Putamen (tissue), 1 donor: ENCODE data around the gene VWF.
"Not testable (repeated sequence)": the region's sequence is repeated elsewhere in the genome, so short reads cannot be mapped to it uniquely, and the experiment has no call there.

Experiments
- DNase-seq: peaks from one replicate; pipeline ENCODE4 v3.0.0-alpha.2; 2016; ENCODE audit warnings: low spot score

Gene VWF

GRCh38 chr12:6032726-6033125, 91.7 kb downstream of the VWF start:
- DNase-seq = no peak

DNA sequence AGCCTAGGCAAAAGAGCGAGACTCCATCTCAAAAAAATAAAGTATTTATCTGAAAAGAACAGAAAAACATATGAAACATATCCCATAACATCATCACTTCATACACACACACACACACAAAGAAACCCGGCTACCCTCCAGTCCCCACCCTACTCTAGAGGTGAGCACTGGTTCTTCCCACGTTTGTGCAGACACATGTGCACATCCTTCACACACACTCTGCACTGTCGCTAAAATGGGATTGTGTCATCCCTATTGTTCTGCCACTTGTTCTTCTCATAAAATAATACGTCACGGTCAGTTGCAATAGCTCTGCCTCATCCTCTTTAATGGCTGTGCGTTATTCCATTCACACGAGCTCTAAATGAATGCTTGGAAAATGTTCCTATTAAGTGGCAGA, 93.5 kb downstream of the VWF start:
- DNase-seq = no peak

- DNase-seq = no peak
These were observed 94.4 kb downstream of the VWF start for GRCh38 chr12:6030081-6030480.

DNA sequence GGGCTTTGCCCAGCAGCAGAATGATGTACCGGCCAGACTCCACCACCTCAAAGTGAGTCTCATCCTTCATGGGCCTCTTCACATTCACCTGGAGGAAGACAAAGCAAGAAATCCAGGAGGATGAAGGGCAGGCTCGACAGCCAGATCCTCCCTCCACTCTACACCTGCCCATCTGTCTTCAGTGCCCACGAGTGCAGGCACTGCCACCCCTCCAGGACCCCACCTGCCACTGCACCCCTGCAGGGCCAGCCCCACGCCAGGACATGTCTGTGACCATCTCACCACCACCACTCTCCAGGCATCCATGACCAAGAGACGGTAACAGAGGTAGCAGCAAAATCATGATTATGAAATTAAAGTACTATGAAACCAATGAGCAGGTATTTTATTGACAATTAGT, 95.1 kb downstream of the VWF start:
- DNase-seq = no peak

DNA sequence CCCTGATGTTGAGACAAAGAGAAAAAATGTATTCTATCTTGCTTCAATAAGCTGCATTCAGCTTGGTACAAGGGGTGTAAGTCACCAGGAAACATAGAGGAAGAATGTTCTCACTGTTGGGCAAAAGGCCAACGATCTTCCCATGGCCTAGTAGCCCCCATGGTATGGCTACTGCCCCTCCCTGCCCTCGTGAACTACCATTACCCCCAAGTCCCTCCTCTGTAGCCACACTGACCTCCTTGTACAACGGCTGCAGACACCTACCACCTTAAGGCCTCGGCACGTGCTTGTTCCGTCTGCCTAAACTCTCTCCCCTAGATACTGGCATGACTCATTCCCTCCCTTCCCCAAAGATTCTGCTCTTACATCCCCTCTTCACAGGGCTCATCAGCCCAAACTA, 97.5 kb downstream of the VWF start:
- no peak for DNase-seq

GRCh38 chr12:6025703-6026298, 98.7 kb downstream of the VWF start:
- DNase-seq = not testable (repeated sequence)

DNA sequence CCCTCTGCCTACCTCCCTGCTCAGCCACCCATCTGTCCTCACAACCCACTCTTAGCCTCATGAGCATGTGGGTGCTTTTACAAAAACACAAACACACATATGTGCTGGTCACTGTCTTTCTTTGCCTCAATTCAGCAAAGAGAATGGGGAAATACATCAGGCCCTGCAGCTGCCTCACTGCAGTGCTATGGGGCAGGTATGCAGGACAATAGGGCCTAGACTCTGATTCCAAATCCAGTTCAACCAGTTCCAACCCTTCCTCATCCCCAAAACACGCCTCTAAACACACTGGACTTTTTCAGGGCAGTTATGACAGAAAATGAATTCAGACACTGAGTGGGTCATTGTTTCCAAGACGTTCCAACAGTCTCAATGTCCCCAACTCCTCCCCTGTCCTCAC, 100.4 kb downstream of the VWF start:
- DNase-seq = not testable (repeated sequence)

DNA sequence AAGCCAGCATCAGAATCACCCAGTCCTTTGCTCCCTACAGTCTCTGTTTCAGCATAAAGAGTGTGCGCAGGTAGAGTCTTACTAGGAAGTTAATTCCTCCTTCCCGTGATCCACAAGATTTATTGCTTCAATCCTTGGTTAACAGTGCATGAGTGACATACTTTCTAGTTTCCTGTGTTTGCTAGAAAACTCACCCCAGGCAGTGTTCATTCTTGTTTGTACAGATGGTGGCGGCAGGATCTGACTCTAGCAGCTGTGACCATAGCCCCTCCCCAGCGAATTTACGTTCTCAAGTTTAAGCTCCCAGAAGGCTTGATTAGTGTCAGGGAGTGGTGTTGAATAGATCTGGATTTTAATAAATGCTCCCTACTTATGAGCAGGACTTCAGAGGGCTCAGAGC, 103.5 kb downstream of the VWF start:
- no peak for DNase-seq

- not testable (repeated sequence) for DNase-seq
These were observed 104.0 kb downstream of the VWF start for GRCh38 chr12:6020511-6020910.

- DNase-seq = not testable (repeated sequence)
These were observed 105.2 kb downstream of the VWF start for GRCh38 chr12:6019256-6019655.

DNA sequence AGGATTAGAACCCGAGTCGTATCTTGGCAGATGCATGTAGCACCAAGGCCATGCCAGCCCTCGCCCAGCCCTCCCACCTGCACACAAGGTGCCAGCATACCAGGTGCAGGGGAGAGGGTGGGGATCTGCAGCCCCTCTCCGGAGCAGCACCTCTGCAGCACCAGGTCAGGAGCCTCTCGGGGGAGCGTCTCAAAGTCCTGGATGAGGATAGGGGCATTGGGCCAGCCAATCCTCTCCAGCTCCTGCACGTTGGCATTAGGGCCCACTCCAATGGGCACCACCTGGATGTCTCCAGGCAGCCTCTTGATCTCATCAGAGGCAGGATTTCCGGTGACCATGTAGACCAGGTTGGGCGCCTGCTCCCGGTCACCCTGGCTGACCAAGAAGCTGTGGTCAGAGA, 106.2 kb downstream of the VWF start:
- no peak for DNase-seq

- no peak for DNase-seq
These were observed 107.7 kb downstream of the VWF start for GRCh38 chr12:6016756-6017155.

GRCh38 chr12:6016004-6016403, 108.5 kb downstream of the VWF start:
- not testable (repeated sequence) for DNase-seq

- not testable (repeated sequence) for DNase-seq
These were observed 109.2 kb downstream of the VWF start for GRCh38 chr12:6015271-6015670.

DNA sequence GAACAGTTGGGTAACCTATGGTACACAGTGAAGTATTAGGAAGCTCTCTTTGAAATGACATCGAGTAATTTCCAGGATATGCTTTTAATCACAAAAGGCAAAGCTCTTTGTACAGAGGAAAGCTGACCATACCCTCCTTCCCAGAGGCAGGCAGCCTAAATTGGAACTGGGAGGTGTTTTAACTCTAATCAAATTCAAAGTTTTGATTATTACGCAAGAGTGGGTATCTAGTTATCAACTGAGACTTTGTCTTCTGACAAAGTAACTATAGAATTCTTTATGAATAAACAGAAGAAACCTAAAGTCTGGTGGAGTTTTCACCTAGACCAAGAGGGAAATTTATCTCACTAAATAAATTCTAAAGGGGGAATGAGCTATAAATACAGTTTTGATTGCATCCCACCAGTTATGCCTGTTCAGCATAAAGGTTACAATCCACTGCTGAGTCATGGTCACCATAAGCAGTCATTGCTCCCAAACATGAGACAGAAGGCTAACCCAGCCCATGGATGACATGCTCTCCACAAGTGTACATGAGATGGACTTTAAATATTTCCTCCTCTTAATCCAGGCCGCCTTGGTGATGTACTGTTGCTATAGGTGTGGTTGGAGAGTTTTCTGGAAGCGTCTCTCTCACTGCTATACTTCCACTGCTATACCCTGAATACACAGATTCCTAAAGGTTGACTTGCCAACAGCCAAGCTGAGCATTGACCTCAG, 113.7 kb downstream of the VWF start:
- not testable (repeated sequence) for DNase-seq

DNA sequence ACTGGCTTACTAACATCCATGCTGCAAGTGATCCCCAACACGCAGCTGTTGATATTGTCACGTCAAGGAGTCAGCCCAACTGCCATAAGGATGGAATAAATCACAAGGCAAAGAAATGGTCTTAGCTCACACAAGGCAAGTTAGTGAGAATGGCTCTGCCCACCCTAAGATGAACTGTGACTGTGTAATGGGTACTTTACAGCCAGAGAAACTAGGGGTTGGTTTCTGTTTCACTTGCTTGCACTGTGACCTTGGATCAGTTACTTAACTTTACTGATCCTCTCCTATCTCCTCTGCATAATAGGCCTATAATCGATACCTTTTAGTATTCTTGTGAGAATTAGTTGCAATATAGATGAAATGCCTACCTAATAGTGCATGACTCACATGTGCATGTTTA, 127.2 kb downstream of the VWF start:
- DNase-seq = no peak

- no peak for DNase-seq
These were observed 128.0 kb downstream of the VWF start for GRCh38 chr12:5996459-5996858.

DNA sequence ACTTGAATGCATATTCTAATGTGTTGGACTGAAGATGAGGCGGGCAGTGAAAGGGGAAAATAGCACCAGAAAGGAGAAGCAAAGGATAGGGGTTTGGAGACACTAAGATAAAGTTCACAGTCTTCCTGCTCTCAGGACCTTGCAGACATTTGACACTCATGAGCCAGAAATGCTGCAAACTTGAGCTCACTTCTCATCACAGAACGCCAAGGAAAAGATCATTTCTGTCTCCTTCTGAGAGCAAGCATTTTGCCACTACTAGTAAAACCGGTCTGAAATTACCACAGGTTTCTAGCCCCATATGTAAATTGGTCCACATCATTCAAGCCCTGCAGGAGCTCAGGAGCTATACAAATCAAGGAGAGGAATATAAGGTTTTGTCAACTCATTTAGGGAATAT, 134.8 kb downstream of the VWF start:
- no peak for DNase-seq

DNA sequence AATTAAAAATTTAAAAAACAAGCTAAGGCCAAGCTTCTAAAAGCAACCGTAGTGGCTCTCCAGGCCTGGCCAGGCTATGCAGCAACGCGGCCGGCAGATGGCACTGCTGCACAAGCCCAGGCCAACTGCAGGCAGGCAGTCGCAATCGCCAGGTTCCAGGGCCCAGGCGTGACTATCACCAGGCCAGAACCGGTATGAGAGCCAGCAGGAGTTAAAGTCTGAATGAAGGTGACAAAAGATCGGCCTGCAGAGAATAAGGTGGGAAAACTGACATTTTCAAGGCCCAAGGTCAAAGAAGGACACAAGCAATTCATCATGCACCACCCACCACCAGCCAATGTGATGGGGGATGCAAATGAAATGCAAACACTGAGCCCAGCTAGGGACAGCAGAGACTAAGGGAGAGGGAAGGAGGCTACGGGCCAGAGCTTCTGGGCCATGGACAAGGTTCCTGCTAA, 135.8 kb downstream of the VWF start:
- peak; percentile 44 for DNase-seq

- DNase-seq = no peak
These were observed 136.4 kb downstream of the VWF start for GRCh38 chr12:5988088-5988487.

- no peak for DNase-seq
These were observed 136.9 kb downstream of the VWF start for GRCh38 chr12:5987573-5987972.

GRCh38 chr12:5985471-5985870, 139.0 kb downstream of the VWF start:
- no peak for DNase-seq

- no peak for DNase-seq
These were observed 139.6 kb downstream of the VWF start for GRCh38 chr12:5984873-5985272.

DNA sequence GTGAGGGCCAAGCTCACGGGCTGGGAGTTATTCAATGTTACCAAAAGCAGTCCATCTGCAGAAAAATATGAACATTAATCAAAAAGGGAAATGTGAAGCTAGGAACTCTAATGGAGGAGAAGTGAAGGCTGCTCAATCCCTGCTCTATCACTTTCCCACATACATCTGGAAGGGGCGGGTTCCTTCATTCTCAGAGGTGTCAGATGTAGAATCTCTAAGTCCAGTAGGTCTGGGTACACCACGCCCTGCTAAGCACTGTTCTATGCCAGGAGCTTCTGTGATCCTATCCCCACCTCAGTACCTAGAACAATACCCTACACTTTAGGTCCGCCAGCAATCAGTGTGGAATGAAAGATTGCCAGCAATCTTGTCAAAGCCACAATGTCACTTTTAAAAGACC, 142.4 kb downstream of the VWF start:
- DNase-seq = no peak
